Body of pancreas (tissue), 4 donors: Measurements from ENCODE around the gene UBR4.

Experiments
- CTCF ChIP-seq, 7 experiments: fragments of 450-650 bp in 4 of 7; fragments of 200-600 bp in 3 of 7; sonication (generic) in 3 of 7; IDR thresholded peaks; one replicate each; pipeline ENCODE4 v1.5.1; 2016 to 2019; ENCODE audit warnings: antibody characterized with exemption in 7 of 7
- POLR2A ChIP-seq, 3 donors: fragments of 450-650 bp; IDR thresholded peaks; one replicate each; pipeline ENCODE4 v1.6.1; 2016; ENCODE audit warnings: antibody characterized with exemption in 3 of 3, mild to moderate bottlenecking in 2 of 3

DNA sequence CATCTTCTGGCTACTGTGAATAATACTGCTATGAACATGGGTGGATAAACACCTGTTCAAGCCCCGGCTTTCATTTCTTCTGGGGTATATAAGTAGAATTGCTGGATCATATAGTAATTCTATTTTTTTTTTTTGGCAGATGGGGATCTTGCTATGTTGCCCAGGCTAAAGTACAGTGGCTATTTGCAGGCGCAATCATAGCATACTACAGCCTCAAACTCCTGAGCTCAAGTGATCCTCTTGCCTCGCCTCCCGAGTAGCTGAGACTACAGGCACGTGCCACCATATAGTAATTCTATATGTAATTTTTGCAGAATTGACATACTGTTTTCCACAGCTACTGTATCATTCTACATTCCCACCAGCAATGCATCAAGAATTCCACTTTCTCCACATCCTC is 27.8 kb downstream of the UBR4 start:
- TF ChIP-seq POLR2A (IDR thresholded peaks at IDR 0.05) (no peak), CTCF (IDR thresholded peaks at IDR 0.05) (no peak)
